KBM-7 (cell line): Measurements from ENCODE around the gene LRRK1.

Source experiments
- DNase-seq: peaks from one replicate; pipeline ENCODE4 v3.0.0-alpha.2; 2015
- in situ Hi-C: fragments of 300-500 bp; cut with MboI; formaldehyde crosslinking; loops from 2 replicates; pipeline ENCODE4 v1.14.3; 2020; ENCODE audit warnings: low sequenced_read_pairs, low pct_unique_long_range_greater_than_20kb, mixed read lengths

Gene LRRK1

GRCh38 chr15:100998630-100999029 is 79.5 kb downstream of the LRRK1 start:
- no peak for DNase-seq
- in situ Hi-C loops, result no loop called here

GRCh38 chr15:100999369-100999768 is 80.2 kb downstream of the LRRK1 start:
- in situ Hi-C loops, result no loop called here
- DNase-seq, result no peak

GRCh38 chr15:101000271-101000681 is 81.1 kb downstream of the LRRK1 start:
- in situ Hi-C loops, result loop anchor here (10.0 kb wide), 1 partner anchor 365 kb away; no protein-coding TSS in a partner anchor
- DNase-seq, result no peak

- no peak for DNase-seq
- in situ Hi-C loops, result loop anchor here (10.0 kb wide), 1 partner anchor 366 kb away; no protein-coding TSS in a partner anchor
These were observed 81.9 kb downstream of the LRRK1 start for GRCh38 chr15:101001056-101001455.

GRCh38 chr15:101001796-101002195 is 82.6 kb downstream of the LRRK1 start:
- no peak for DNase-seq
- in situ Hi-C loops, result loop anchor here (10.0 kb wide), 1 partner anchor 367 kb away; no protein-coding TSS in a partner anchor

GRCh38 chr15:101003081-101003480 is 83.9 kb downstream of the LRRK1 start:
- in situ Hi-C loops, result loop anchor here (10.0 kb wide), 1 partner anchor 368 kb away; no protein-coding TSS in a partner anchor
- DNase-seq, result peak; percentile 74

GRCh38 chr15:101003706-101004105 is 84.5 kb downstream of the LRRK1 start:
- DNase-seq, result no peak
- in situ Hi-C loops, result loop anchor here (10.0 kb wide), 1 partner anchor 369 kb away; no protein-coding TSS in a partner anchor

GRCh38 chr15:101004500-101004899 is 85.3 kb downstream of the LRRK1 start:
- in situ Hi-C loops, result loop anchor here (10.0 kb wide), 1 partner anchor 370 kb away; no protein-coding TSS in a partner anchor
- DNase-seq, result no peak

GRCh38 chr15:101004986-101005747 is 86.0 kb downstream of the LRRK1 start:
- DNase-seq, result no peak
- in situ Hi-C loops, result loop anchor here (10.0 kb wide), 1 partner anchor 370 kb away; no protein-coding TSS in a partner anchor

- DNase-seq, result peak; percentile 78
- in situ Hi-C loops, result loop anchor here (10.0 kb wide), 1 partner anchor 372 kb away; no protein-coding TSS in a partner anchor
These were observed 88.0 kb downstream of the LRRK1 start for GRCh38 chr15:101006931-101007691.

- peak; percentile 63 for DNase-seq
- in situ Hi-C loops, result loop anchor here (10.0 kb wide), 1 partner anchor 374 kb away; no protein-coding TSS in a partner anchor
These were observed 89.3 kb downstream of the LRRK1 start for GRCh38 chr15:101008158-101009139.

GRCh38 chr15:101009176-101009575 is 90.0 kb downstream of the LRRK1 start:
- DNase-seq, result no peak
- in situ Hi-C loops, result loop anchor here (10.0 kb wide), 1 partner anchor 374 kb away; no protein-coding TSS in a partner anchor

GRCh38 chr15:101010781-101011180 is 91.6 kb downstream of the LRRK1 start:
- in situ Hi-C loops, result no loop called here
- DNase-seq, result no peak

- DNase-seq, result no peak
- in situ Hi-C loops, result no loop called here
These were observed 93.4 kb downstream of the LRRK1 start for GRCh38 chr15:101012326-101013200.

GRCh38 chr15:101013201-101013550 is 94.0 kb downstream of the LRRK1 start:
- no peak for DNase-seq
- in situ Hi-C loops, result no loop called here

GRCh38 chr15:101013769-101014675 is 94.9 kb downstream of the LRRK1 start:
- DNase-seq, result no peak
- in situ Hi-C loops, result no loop called here
